Measurements from ENCODE around the gene EYS.

Gene EYS

DNA sequence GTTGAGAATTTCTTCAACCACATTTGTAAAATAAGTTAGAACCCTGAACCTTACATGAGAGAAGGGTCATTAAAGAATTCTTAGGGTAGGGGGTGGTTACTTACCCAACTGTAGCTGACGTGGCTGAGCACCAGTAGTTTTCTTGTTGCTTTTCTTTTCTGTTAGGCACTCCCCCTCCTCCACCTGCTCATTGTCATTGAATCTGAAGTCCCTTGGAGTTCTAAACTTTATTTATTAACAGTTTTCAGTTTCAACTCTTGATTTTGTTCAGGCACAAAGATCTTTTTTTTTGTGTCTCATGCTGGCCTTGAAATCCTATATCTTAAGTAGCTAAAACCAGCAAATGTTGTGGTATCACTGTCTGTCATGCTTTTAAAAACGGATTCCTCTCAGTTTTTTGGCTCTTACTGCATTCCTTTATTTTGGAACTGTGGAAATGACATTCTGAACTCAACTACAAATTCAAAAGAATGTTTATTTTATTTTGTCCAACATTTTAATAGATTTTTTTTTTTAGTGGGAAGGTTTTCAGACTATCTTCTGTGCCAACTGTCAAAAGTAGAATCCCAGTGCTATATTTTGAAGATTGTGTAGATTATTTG lies 1606.2 kb downstream of the EYS start:
- no peak overlapping the region for H2BK120ac ChIP-seq (ENCODE audit: low read depth, low read length)
- no peak overlapping the region for H4K91ac ChIP-seq (ENCODE audit: low read length)
- H3K79me1 ChIP-seq (replicated peaks; ENCODE audit: low read length, poor library complexity, severe bottlenecking): no peaks in the 10 kb centered on the region
- no peak overlapping the region for H3K9ac ChIP-seq (ENCODE audit: low read length)
- H3K4me1 ChIP-seq (ENCODE audit: control insufficient read depth, insufficient read depth, low read depth, low read length): no peaks in the 10 kb centered on the region
- no peak overlapping the region for H3K23ac ChIP-seq (ENCODE audit: low read length in 2 of 2)
- no peak overlapping the region for H2BK5ac ChIP-seq (ENCODE audit: low read depth, low read length, poor library complexity, severe bottlenecking)
- 57% methylated on average over 1 of the region's 2 CpGs for WGBS
- H2BK12ac ChIP-seq (ENCODE audit: low read length in 2 of 2): no peak overlapping the region
- H3K27ac ChIP-seq (ENCODE audit: low read length, poor library complexity, severe bottlenecking): no peak overlapping the region
- no peaks in the 10 kb centered on the region for H3K27me3 ChIP-seq (ENCODE audit: control insufficient read depth in 1 of 2, insufficient read depth in 1 of 2, low read length in 2 of 2)
- H4K8ac ChIP-seq (ENCODE audit: low read length): no peak overlapping the region
- H3K4me3 ChIP-seq (ENCODE audit: insufficient read depth in 1 of 2, low read depth in 1 of 2, low read length in 2 of 2): no peak overlapping the region
- DNase-seq: no peak
- H3K14ac ChIP-seq (ENCODE audit: low read length in 2 of 2): no peak overlapping the region
- no peak overlapping the region for H3K4ac ChIP-seq (ENCODE audit: low read depth in 1 of 2, low read length in 2 of 2)
- no peak overlapping the region for H2BK15ac ChIP-seq (ENCODE audit: low read depth, poor library complexity, severe bottlenecking)
- no peak overlapping the region for H3K4me2 ChIP-seq (ENCODE audit: low read length, poor library complexity, severe bottlenecking)
- no peaks in the 10 kb centered on the region for H3K9me3 ChIP-seq (ENCODE audit: control insufficient read depth, low read length)
- H3K36me3 ChIP-seq (ENCODE audit: control insufficient read depth in 1 of 2, insufficient read depth in 2 of 2, low read depth in 1 of 2, low read length in 2 of 2): no peaks in the 10 kb centered on the region
- H2AFZ ChIP-seq (ENCODE audit: low read depth, low read length): no peak overlapping the region
- H3K18ac ChIP-seq (ENCODE audit: low read depth in 1 of 2, low read length in 2 of 2): no peak overlapping the region
- no peak overlapping the region for H2AK5ac ChIP-seq (ENCODE audit: low read length, severe bottlenecking)

DNA sequence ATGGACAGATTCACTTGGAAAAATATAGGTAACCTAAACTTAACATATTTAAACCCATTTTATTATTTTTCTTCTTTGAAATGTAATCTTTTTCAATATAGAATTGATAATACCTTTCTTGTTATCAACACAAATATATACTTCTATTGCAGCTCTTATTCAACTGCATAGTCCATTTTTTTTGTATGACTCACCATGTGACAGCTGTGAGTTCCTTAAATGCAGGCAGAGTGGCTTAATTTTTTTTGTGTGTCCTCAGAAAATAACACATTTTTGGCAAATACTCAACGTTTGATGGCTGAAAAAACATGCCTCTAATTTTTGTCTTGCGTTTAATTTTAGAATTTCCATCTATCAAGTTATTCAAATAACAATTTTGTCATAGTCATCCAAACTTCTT lies 1616.7 kb downstream of the EYS start:
- Histone ChIP-seq H3K4me3 (ENCODE audit: insufficient read depth in 1 of 2, low read depth in 1 of 2, low read length in 2 of 2) (no peak overlapping the region), H4K8ac (ENCODE audit: low read length) (no peak overlapping the region), H3K27me3 (ENCODE audit: control insufficient read depth in 1 of 2, insufficient read depth in 1 of 2, low read length in 2 of 2) (no peaks in the 10 kb centered on the region), H2BK15ac (ENCODE audit: low read depth, poor library complexity, severe bottlenecking) (no peak overlapping the region), H3K9me3 (ENCODE audit: control insufficient read depth, low read length) (no peaks in the 10 kb centered on the region), H2AFZ (ENCODE audit: low read depth, low read length) (no peak overlapping the region), H3K79me1 (replicated peaks; ENCODE audit: low read length, poor library complexity, severe bottlenecking) (no peaks in the 10 kb centered on the region), H3K4ac (ENCODE audit: low read depth in 1 of 2, low read length in 2 of 2) (no peak overlapping the region), H2AK5ac (ENCODE audit: low read length, severe bottlenecking) (no peak overlapping the region), H2BK5ac (ENCODE audit: low read depth, low read length, poor library complexity, severe bottlenecking) (no peak overlapping the region), H4K91ac (ENCODE audit: low read length) (no peak overlapping the region), H3K4me2 (ENCODE audit: low read length, poor library complexity, severe bottlenecking) (no peak overlapping the region), H2BK12ac (ENCODE audit: low read length in 2 of 2) (no peak overlapping the region), H3K18ac (ENCODE audit: low read depth in 1 of 2, low read length in 2 of 2) (no peak overlapping the region), H3K9ac (ENCODE audit: low read length) (no peak overlapping the region), H3K23ac (ENCODE audit: low read length in 2 of 2) (no peak overlapping the region), H3K36me3 (ENCODE audit: control insufficient read depth in 1 of 2, insufficient read depth in 2 of 2, low read depth in 1 of 2, low read length in 2 of 2) (no peaks in the 10 kb centered on the region), H3K27ac (ENCODE audit: low read length, poor library complexity, severe bottlenecking) (no peak overlapping the region), H3K4me1 (ENCODE audit: control insufficient read depth, insufficient read depth, low read depth, low read length) (no peaks in the 10 kb centered on the region), H3K14ac (ENCODE audit: low read length in 2 of 2) (no peak overlapping the region), H2BK120ac (ENCODE audit: low read depth, low read length) (no peak overlapping the region)
- DNase-seq: no peak
- whole genome bisulfite sequencing: 74% methylated on average over 2 of the region's 2 CpGs

DNA sequence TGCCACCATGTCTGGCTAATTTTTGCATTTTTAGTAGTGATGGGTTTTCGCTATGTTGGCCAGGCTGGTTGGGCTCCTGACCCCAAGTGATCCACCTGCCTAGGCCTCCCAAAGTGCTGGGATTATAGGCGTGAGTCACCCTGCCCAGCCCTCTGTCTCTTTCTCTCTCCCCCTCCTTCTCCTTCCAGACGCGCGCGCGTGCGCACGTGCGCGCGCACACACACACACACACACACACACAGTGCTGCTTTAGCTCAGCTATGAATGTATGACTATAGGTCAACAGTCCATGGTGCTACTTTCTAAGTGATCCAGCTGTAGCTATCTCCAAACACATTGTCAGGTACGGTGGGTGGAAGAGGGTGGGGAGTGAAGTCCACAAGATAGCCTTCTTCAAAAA lies 1621.9 kb downstream of the EYS start:
- Histone ChIP-seq H3K4me2 (ENCODE audit: low read length, poor library complexity, severe bottlenecking) (no peak overlapping the region), H3K79me1 (replicated peaks; ENCODE audit: low read length, poor library complexity, severe bottlenecking) (no peaks in the 10 kb centered on the region), H3K18ac (ENCODE audit: low read depth in 1 of 2, low read length in 2 of 2) (peak overlapping the region in 1 of 2 experiments; percentile 1), H4K8ac (ENCODE audit: low read length) (no peak overlapping the region), H3K4me3 (ENCODE audit: insufficient read depth in 1 of 2, low read depth in 1 of 2, low read length in 2 of 2) (no peak overlapping the region), H3K9me3 (ENCODE audit: control insufficient read depth, low read length) (no peaks in the 10 kb centered on the region), H3K27me3 (ENCODE audit: control insufficient read depth in 1 of 2, insufficient read depth in 1 of 2, low read length in 2 of 2) (no peaks in the 10 kb centered on the region), H4K91ac (ENCODE audit: low read length) (peak overlapping the region; percentile 50), H3K27ac (ENCODE audit: low read length, poor library complexity, severe bottlenecking) (no peak overlapping the region), H3K9ac (ENCODE audit: low read length) (no peak overlapping the region), H3K23ac (ENCODE audit: low read length in 2 of 2) (no peak overlapping the region), H3K36me3 (ENCODE audit: control insufficient read depth in 1 of 2, insufficient read depth in 2 of 2, low read depth in 1 of 2, low read length in 2 of 2) (no peaks in the 10 kb centered on the region), H2AFZ (ENCODE audit: low read depth, low read length) (no peak overlapping the region), H2BK120ac (ENCODE audit: low read depth, low read length) (no peak overlapping the region), H2BK15ac (ENCODE audit: low read depth, poor library complexity, severe bottlenecking) (no peak overlapping the region), H3K14ac (ENCODE audit: low read length in 2 of 2) (peak overlapping the region in 1 of 2 experiments; percentile 51), H2BK5ac (ENCODE audit: low read depth, low read length, poor library complexity, severe bottlenecking) (no peak overlapping the region), H2AK5ac (ENCODE audit: low read length, severe bottlenecking) (no peak overlapping the region), H3K4ac (ENCODE audit: low read depth in 1 of 2, low read length in 2 of 2) (no peak overlapping the region), H3K4me1 (ENCODE audit: control insufficient read depth, insufficient read depth, low read depth, low read length) (no peaks in the 10 kb centered on the region), H2BK12ac (ENCODE audit: low read length in 2 of 2) (peak overlapping the region; percentile 49 to 55)
- WGBS: 100% methylated on average over 2 of the region's 13 CpGs
- no peak for DNase-seq

DNA sequence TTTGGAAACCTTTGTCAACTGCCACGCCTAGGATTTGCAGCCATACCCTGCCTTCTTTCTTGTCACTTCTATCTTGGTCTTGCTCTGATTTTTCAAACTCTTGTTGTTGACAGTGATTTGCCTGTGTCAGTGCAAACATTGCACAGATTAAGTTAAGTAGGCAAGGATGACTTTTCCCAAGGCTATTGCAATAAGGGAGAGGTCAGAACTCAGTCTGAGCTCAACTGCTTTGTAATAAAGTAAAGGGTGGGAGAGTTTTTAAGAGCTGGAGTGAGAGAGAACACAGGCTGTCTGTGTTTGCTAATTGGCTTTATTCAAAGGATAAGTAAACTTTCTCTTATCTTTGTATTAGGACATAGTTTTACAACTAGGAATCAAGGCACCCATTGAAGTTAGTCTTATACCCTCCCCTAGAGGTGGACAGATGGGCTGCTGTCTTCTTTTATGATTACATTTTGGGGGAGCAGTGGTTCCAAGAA lies 1622.8 kb downstream of the EYS start:
- Histone ChIP-seq H3K4me2 (ENCODE audit: low read length, poor library complexity, severe bottlenecking) (no peak overlapping the region), H2AFZ (ENCODE audit: low read depth, low read length) (no peak overlapping the region), H3K14ac (ENCODE audit: low read length in 2 of 2) (no peak overlapping the region), H3K4me1 (ENCODE audit: control insufficient read depth, insufficient read depth, low read depth, low read length) (no peaks in the 10 kb centered on the region), H3K27ac (ENCODE audit: low read length, poor library complexity, severe bottlenecking) (no peak overlapping the region), H3K23ac (ENCODE audit: low read length in 2 of 2) (no peak overlapping the region), H4K91ac (ENCODE audit: low read length) (no peak overlapping the region), H2BK5ac (ENCODE audit: low read depth, low read length, poor library complexity, severe bottlenecking) (no peak overlapping the region), H3K79me1 (replicated peaks; ENCODE audit: low read length, poor library complexity, severe bottlenecking) (no peaks in the 10 kb centered on the region), H3K9me3 (ENCODE audit: control insufficient read depth, low read length) (no peaks in the 10 kb centered on the region), H2BK120ac (ENCODE audit: low read depth, low read length) (no peak overlapping the region), H3K18ac (ENCODE audit: low read depth in 1 of 2, low read length in 2 of 2) (peak overlapping the region in 1 of 2 experiments; percentile 70), H2AK5ac (ENCODE audit: low read length, severe bottlenecking) (no peak overlapping the region), H3K27me3 (ENCODE audit: control insufficient read depth in 1 of 2, insufficient read depth in 1 of 2, low read length in 2 of 2) (no peaks in the 10 kb centered on the region), H3K4me3 (ENCODE audit: insufficient read depth in 1 of 2, low read depth in 1 of 2, low read length in 2 of 2) (no peak overlapping the region), H3K4ac (ENCODE audit: low read depth in 1 of 2, low read length in 2 of 2) (peak overlapping the region in 1 of 2 experiments; percentile 64), H3K36me3 (ENCODE audit: control insufficient read depth in 1 of 2, insufficient read depth in 2 of 2, low read depth in 1 of 2, low read length in 2 of 2) (no peaks in the 10 kb centered on the region), H2BK15ac (ENCODE audit: low read depth, poor library complexity, severe bottlenecking) (no peak overlapping the region), H2BK12ac (ENCODE audit: low read length in 2 of 2) (no peak overlapping the region), H4K8ac (ENCODE audit: low read length) (no peak overlapping the region), H3K9ac (ENCODE audit: low read length) (no peak overlapping the region)
- DNase-seq: peak; percentile 41
- WGBS: 86% methylated on average over 1 of the region's 1 CpG

All from mesenchymal stem cell (in vitro differentiated cells and primary cell).